ENCODE measurements around the gene SSH2.

DNA sequence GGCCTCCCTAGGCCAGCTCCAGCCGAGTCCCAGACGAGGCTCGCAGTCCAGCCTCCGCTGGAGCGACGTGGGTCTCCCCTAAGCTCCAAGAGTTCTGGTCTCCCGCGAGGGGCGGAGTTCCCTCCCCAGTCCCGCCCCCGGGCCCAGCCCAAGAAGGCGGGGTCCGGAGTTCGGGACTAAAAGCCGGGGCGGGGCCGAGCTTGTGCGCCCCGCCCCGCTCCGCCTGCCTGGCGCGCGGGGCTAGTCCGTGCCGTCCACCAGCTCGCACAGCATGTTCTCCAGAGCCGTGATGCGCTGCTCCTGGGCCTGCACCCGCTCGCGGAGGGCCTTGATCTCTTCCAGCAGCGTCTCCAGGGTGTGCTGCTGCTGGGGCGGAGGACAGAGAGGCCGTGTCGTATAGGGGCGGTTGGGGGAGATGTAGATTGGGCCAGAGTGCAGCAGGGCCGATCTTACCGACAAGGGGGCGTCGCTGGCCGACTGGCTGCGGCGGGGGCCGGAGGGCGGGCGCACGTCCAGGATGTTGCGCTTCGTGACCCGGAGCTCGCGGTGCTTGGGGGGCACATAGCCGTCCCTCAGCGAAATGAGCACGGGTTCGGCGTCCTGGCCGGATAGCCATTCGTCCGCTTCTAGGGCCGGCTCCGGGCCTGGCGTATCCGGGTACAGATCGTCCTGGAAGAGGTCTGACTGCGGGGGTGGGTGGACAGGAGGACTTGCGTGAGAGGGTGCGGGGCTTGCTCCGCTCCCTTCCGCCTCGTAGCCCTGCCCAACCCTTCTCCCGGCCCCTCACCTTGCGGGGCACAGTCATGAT lies 314.3 kb downstream of the SSH2 start:
- TF ChIP-seq POLR2AphosphoS5 (IDR thresholded peaks at IDR 0.05; ENCODE audit: low read depth, low read length) (no peak), GABPB1 (CRISPR knock-in tag; IDR thresholded peaks at IDR 0.05) (peak; percentile 50), ZFP41 (CRISPR knock-in tag; IDR thresholded peaks at IDR 0.05; ENCODE audit: borderline replicate concordance) (no peak), ZKSCAN1 (IDR thresholded peaks at IDR 0.05; ENCODE audit: low read length) (no peak), ZNF101 (CRISPR knock-in tag; IDR thresholded peaks at IDR 0.05; ENCODE audit: borderline replicate concordance, low read depth) (no peak)

Data from HepG2 (cell line).